H9 (cell line): Measurements from ENCODE around the gene APCDD1L. TPM values are rescaled to one million over a fixed set of nuclear protein-coding genes. Genes with fewer than 3 reads are reported as not detected.

Experiments
- DNase-seq: peaks from one replicate; pipeline ENCODE4 v3.0.0-alpha.2; 2017
- H2AFZ ChIP-seq: one replicate; pipeline ENCODE4 v1.6.1; 2013; ENCODE audit warnings: mild to moderate bottlenecking, low read length, control low read depth, moderate library complexity
- H2AK5ac ChIP-seq: 2 replicates; pipeline ENCODE4 v1.6.1; 2013; ENCODE audit warnings: low read length, control low read depth, mixed read lengths; ENCODE audit not compliant: insufficient read length
- H2BK120ac ChIP-seq: one replicate; pipeline ENCODE4 v1.6.1; 2013; ENCODE audit warnings: low read depth, mild to moderate bottlenecking, low read length, control low read depth, inconsistent platforms; ENCODE audit not compliant: poor library complexity, severe bottlenecking
- H2BK12ac ChIP-seq: 2 replicates; pipeline ENCODE4 v1.6.1; 2013; ENCODE audit warnings: low read length, control low read depth, mixed read lengths, low read depth; ENCODE audit not compliant: insufficient read length
- H2BK15ac ChIP-seq: 2 replicates; pipeline ENCODE4 v1.6.1; 2013; ENCODE audit warnings: low read depth, low read length, control low read depth
- H2BK20ac ChIP-seq: one replicate; pipeline ENCODE4 v1.6.1; 2013; ENCODE audit warnings: low read depth, mild to moderate bottlenecking, low read length, control low read depth, inconsistent platforms; ENCODE audit not compliant: poor library complexity, severe bottlenecking
- H2BK5ac ChIP-seq: 2 replicates; pipeline ENCODE4 v1.6.1; 2013; ENCODE audit warnings: low read length, control low read depth, mixed read lengths; ENCODE audit not compliant: insufficient read length
- H3K14ac ChIP-seq: 2 replicates; pipeline ENCODE4 v1.6.1; 2013; ENCODE audit warnings: low read length, control low read depth; ENCODE audit not compliant: insufficient read depth
- H3K18ac ChIP-seq: 2 replicates; pipeline ENCODE4 v1.6.1; 2013; ENCODE audit warnings: low read depth, mild to moderate bottlenecking, mixed read lengths, low read length, control low read depth; ENCODE audit not compliant: insufficient read length
- H3K23ac ChIP-seq: 2 replicates; pipeline ENCODE4 v1.6.1; 2013; ENCODE audit warnings: low read length, control low read depth, mixed read lengths, low read depth; ENCODE audit not compliant: insufficient read length
- H3K23me2 ChIP-seq: 2 replicates; pipeline ENCODE4 v1.6.1; 2013; ENCODE audit warnings: low read depth, mild to moderate bottlenecking, mixed read lengths, low read length, control low read depth; ENCODE audit not compliant: insufficient read length, poor library complexity, severe bottlenecking
- H3K27ac ChIP-seq: 2 replicates; pipeline ENCODE4 v1.5.1; 2013; ENCODE audit warnings: low read length, control low read depth, mixed read lengths, low read depth; ENCODE audit not compliant: insufficient read length
- H3K27me3 ChIP-seq: 2 replicates; pipeline ENCODE4 v1.6.1; 2013; ENCODE audit warnings: low read length, control low read depth, inconsistent platforms; ENCODE audit not compliant: insufficient read depth
- H3K4ac ChIP-seq: 2 replicates; pipeline ENCODE4 v1.6.1; 2013; ENCODE audit warnings: low read depth, mild to moderate bottlenecking, control low read depth, inconsistent platforms, low read length, moderate library complexity
- H3K4me1 ChIP-seq: 2 replicates; pipeline ENCODE4 v1.6.1; 2013; ENCODE audit warnings: low read length, control low read depth, inconsistent platforms; ENCODE audit not compliant: insufficient read depth
- H3K4me2 ChIP-seq: 2 replicates; pipeline ENCODE4 v1.6.1; 2013; ENCODE audit warnings: low read length, control low read depth, mixed read lengths; ENCODE audit not compliant: insufficient read length, insufficient read depth
- H3K56ac ChIP-seq: 2 replicates; pipeline ENCODE4 v1.6.1; 2013; ENCODE audit warnings: low read depth, mild to moderate bottlenecking, mixed read lengths, low read length, control low read depth; ENCODE audit not compliant: insufficient read length
- H3K79me1 ChIP-seq: 2 replicates; pipeline ENCODE4 v1.6.1; 2013; ENCODE audit warnings: low read depth, mild to moderate bottlenecking, moderate library complexity, low read length, control low read depth, inconsistent platforms; ENCODE audit not compliant: insufficient read depth, poor library complexity, severe bottlenecking
- H3K79me2 ChIP-seq: 2 replicates; pipeline ENCODE4 v1.6.1; 2013; ENCODE audit warnings: low read length, control low read depth, inconsistent platforms; ENCODE audit not compliant: insufficient read depth
- H3K9ac ChIP-seq: 2 replicates; pipeline ENCODE4 v1.6.1; 2013; ENCODE audit warnings: low read length, control low read depth, mixed read lengths; ENCODE audit not compliant: insufficient read length; ENCODE audit errors: extremely low read depth
- H3K9me3 ChIP-seq: one replicate; pipeline ENCODE4 v1.6.1; 2013; ENCODE audit warnings: low read depth, low read length, inconsistent platforms; ENCODE audit not compliant: control insufficient read depth
- H3T11ph ChIP-seq: one replicate; pipeline ENCODE4 v1.6.1; 2013; ENCODE audit warnings: mild to moderate bottlenecking, low read length, control low read depth, inconsistent platforms
- H4K20me1 ChIP-seq: one replicate; pipeline ENCODE4 v1.6.1; 2013; ENCODE audit not compliant: control insufficient read depth, insufficient read length, insufficient read depth
- H4K5ac ChIP-seq: 2 replicates; pipeline ENCODE4 v1.6.1; 2013; ENCODE audit warnings: low read depth, mild to moderate bottlenecking, mixed read lengths, low read length, control low read depth; ENCODE audit not compliant: insufficient read length
- H4K8ac ChIP-seq: replicated peaks from 2 replicates; pipeline ENCODE4 v1.6.1; 2013; ENCODE audit warnings: low read length, control low read depth, mixed read lengths, low read depth; ENCODE audit not compliant: insufficient read length
- H4K91ac ChIP-seq: 2 replicates; pipeline ENCODE4 v1.6.1; 2013; ENCODE audit warnings: low read depth, mild to moderate bottlenecking, moderate library complexity, mixed read lengths, low read length, control low read depth; ENCODE audit not compliant: insufficient read length
- H3K27ac Mint-ChIP-seq, 3 experiments: 2 replicates in 2 of 3; 3 replicates in 1 of 3; pipeline ENCODE4 v1.8.0; 2020 to 2021; ENCODE audit warnings: mixed read lengths in 3 of 3, mild to moderate bottlenecking in 1 of 3, moderate library complexity in 1 of 3
- H3K27me3 Mint-ChIP-seq: 2 replicates; pipeline ENCODE4 v1.8.0; 2021; ENCODE audit warnings: low read depth, mild to moderate bottlenecking, moderate library complexity, mixed read lengths
- H3K36me3 Mint-ChIP-seq, 3 experiments: 2 replicates in 2 of 3; 3 replicates in 1 of 3; pipeline ENCODE4 v1.8.0; 2020 to 2021; ENCODE audit warnings: low read depth in 3 of 3, mixed read lengths in 3 of 3; ENCODE audit not compliant: insufficient read depth in 1 of 3
- H3K4me1 Mint-ChIP-seq, 2 experiments: 2 replicates each; pipeline ENCODE4 v1.8.0; 2020; ENCODE audit warnings: mixed read lengths in 2 of 2
- H3K4me3 Mint-ChIP-seq, 2 experiments: 2 replicates in 1 of 2; 3 replicates in 1 of 2; pipeline ENCODE4 v1.8.0; 2020 to 2021; ENCODE audit warnings: mild to moderate bottlenecking in 2 of 2, mixed read lengths in 2 of 2, moderate library complexity in 1 of 2
- H3K9me3 Mint-ChIP-seq, 2 experiments: 2 replicates in 1 of 2; 3 replicates in 1 of 2; pipeline ENCODE4 v1.8.0; 2020; ENCODE audit warnings: mild to moderate bottlenecking in 2 of 2, mixed read lengths in 2 of 2, moderate library complexity in 1 of 2
- WGBS: extraction: QIAGEN DNeasy Blood & Tissue Kit; methylation state at CpG from one replicate; pipeline ENCODE4 v1.1.7; 2013; ENCODE audit warnings: missing lambda C conversion rate, low lambda C conversion rate, mixed read lengths; ENCODE audit not compliant: insufficient read length; ENCODE audit errors: extremely low coverage; 5-methylcytosine and 5-hydroxymethylcytosine counted together
- total RNA-seq: library from RNA; stranded (reverse); gene quantifications from 2 replicates; pipeline ENCODE4 v1.2.1, GENCODE V29; 2021
- TF ChIP-seq, protein P1 (sequence below): fragments of 200-600 bp; sonication (generic); conservative IDR thresholded peaks from 3 replicates; pipeline ENCODE4 v1.8.0; 2021; ENCODE audit warnings: antibody characterized with exemption, mild to moderate bottlenecking

APCDD1L gene
- total RNA-seq, 1 experiment from 2014 or later, result 0.68 TPM

DNA sequence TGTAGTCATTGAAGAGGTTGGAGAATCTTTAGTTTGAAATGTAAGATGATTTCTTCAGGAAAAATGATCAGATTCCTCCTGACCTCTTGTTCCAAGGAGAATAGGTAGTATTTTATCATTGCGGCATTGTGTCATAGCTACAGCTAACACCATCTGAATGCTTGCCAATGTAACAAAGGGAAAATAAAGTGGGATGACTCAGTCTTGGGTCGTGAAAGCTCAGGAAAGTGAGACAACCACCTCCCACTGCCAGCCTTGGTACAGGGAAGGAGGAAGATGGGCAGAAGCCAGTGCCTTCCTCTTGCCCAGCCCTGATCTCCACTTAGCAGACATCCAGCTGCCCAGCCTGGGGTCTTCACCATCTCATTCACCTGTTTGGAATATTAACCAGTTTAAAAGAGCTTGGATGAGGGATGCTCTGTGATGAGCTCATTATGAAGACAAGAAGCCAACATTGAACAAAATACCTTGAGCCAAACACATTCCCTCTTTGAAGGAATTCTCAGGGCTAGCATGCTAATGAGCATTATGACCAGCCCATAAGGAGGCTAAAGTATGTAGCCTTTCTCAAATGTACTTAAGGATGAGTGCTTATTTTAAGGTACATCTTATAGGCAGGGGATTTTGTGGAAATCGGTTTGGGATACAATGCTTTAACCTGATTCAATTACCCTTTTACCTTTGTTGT is 40.0 kb upstream of the APCDD1L start:
- Histone ChIP-seq H3K79me2 (no peaks in the 10 kb centered on the region), H4K20me1 (no peaks in the 10 kb centered on the region), H4K5ac (no peak overlapping the region), H3K18ac (no peak overlapping the region), H3K14ac (no peak overlapping the region), H3K4me1 (no peaks in the 10 kb centered on the region; the same call in 1 of the 2 replicates), H3K27ac (no peak overlapping the region), H3K27me3 (no peaks in the 10 kb centered on the region), H2BK15ac (no peak overlapping the region), H3K23ac (no peak overlapping the region), H2AFZ (no peak overlapping the region), H3K56ac (no peak overlapping the region), H3K9ac (no peak overlapping the region), H3K4ac (no peak overlapping the region), H3K79me1 (no peaks in the 10 kb centered on the region), H3K9me3 (no peaks in the 10 kb centered on the region), H3K4me2 (no peak overlapping the region), H2BK12ac (no peak overlapping the region), H2BK5ac (no peak overlapping the region), H3K23me2 (no peaks in the 10 kb centered on the region), H4K8ac (no peak overlapping the region), H4K91ac (no peak overlapping the region), H3T11ph (no peak overlapping the region), H2AK5ac (no peak overlapping the region), H2BK20ac (no peak overlapping the region), H2BK120ac (no peak overlapping the region)
- TF ChIP-seq, protein P1, sequence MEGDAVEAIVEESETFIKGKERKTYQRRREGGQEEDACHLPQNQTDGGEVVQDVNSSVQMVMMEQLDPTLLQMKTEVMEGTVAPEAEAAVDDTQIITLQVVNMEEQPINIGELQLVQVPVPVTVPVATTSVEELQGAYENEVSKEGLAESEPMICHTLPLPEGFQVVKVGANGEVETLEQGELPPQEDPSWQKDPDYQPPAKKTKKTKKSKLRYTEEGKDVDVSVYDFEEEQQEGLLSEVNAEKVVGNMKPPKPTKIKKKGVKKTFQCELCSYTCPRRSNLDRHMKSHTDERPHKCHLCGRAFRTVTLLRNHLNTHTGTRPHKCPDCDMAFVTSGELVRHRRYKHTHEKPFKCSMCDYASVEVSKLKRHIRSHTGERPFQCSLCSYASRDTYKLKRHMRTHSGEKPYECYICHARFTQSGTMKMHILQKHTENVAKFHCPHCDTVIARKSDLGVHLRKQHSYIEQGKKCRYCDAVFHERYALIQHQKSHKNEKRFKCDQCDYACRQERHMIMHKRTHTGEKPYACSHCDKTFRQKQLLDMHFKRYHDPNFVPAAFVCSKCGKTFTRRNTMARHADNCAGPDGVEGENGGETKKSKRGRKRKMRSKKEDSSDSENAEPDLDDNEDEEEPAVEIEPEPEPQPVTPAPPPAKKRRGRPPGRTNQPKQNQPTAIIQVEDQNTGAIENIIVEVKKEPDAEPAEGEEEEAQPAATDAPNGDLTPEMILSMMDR, result no peak
- Mint-ChIP-seq H3K4me3 (no peak overlapping the region), H3K4me1 (0 out of 4 replicates have a peak, but pooled peaks cover 0 to 4% of the 10 kb centered on the region in 2 experiments), H3K27ac (no peak overlapping the region), H3K27me3 (peaks cover 38% of the 10 kb centered on the region), H3K9me3 (peaks cover 0 to 8% of the 10 kb centered on the region in 2 experiments; a peak in 3 of 5 replicates), H3K36me3 (no peaks in the 10 kb centered on the region; a peak in 1 of 7 replicates)
- WGBS, result no CpG with 5 or more reads among the region's 3 CpGs
- peak; percentile 1 for DNase-seq
